ENCODE results near the gene JCAD. TPM values are rescaled to one million over a fixed set of nuclear protein-coding genes. Genes with fewer than 3 reads are reported as not detected.

The JCAD gene
- polyA plus RNA-seq, 1 of the 3 experiments (the other 2 are of a cell fraction), result 19.0 TPM

- TF ChIP-seq RXRA (IDR thresholded peaks at IDR 0.05; ENCODE audit: borderline replicate concordance, low read depth) (no peak), NFIC (IDR thresholded peaks at IDR 0.05; ENCODE audit: borderline replicate concordance) (no peak), POLR2AphosphoS5 (IDR thresholded peaks at IDR 0.05; ENCODE audit: low read depth, low read length) (no peak), PBX3 (IDR thresholded peaks at IDR 0.05) (no peak), ZBTB33 (IDR thresholded peaks at IDR 0.05; ENCODE audit: borderline replicate concordance, low read depth) (no peak), EZH2phosphoT487 (IDR thresholded peaks at IDR 0.05; ENCODE audit: borderline replicate concordance, low read depth) (no peak), FOSL2 (IDR thresholded peaks at IDR 0.05; ENCODE audit: borderline replicate concordance, low read depth) (no peak)
- H3K4me3 ChIP-seq (ENCODE audit: low read depth in 2 of 2, low read length in 1 of 2), result no peak overlapping the region
- peak overlapping the region; percentile 29; the same call in 1 of the 2 replicates for H3K9ac ChIP-seq
- no peaks in the 10 kb centered on the region for H3K27me3 ChIP-seq (ENCODE audit: insufficient read depth)
- ChIA-PET POLR2A (no interaction called here), CTCF (no interaction called here)
- WGBS (ENCODE audit: low lambda C conversion rate), result 86% methylated on average over 8 of the region's 8 CpGs
- H3K9me2 ChIP-seq, result no peaks in the 10 kb centered on the region
- H3K27ac ChIP-seq (ENCODE audit: low read depth in 2 of 2, low read length in 1 of 2), result peak overlapping the region; percentile 25 to 91; a peak in 3 of 4 replicates
- peak overlapping the region; percentile 39 for H3K4me2 ChIP-seq
- H4K20me1 ChIP-seq (ENCODE audit: insufficient read depth), result no peaks in the 10 kb centered on the region
- H3F3A ChIP-seq (replicated peaks; ENCODE audit: insufficient read depth), result peaks cover 37% of the 10 kb centered on the region
- peak overlapping the region; percentile 33; the same call in 1 of the 2 replicates for H2AFZ ChIP-seq (ENCODE audit: low read depth)
- no peaks in the 10 kb centered on the region for H3K9me3 ChIP-seq
- no peak for DNase-seq
- H3K4me1 ChIP-seq (ENCODE audit: control insufficient read depth in 1 of 2, insufficient read depth in 2 of 2, low read depth in 1 of 2, low read length in 1 of 2), result peaks cover 0 to 33% of the 10 kb centered on the region in 2 experiments; a peak in 3 of 4 replicates
- H3K36me3 ChIP-seq (replicated peaks in 1 of 2; ENCODE audit: control insufficient read depth in 1 of 2, insufficient read depth in 2 of 2, low read length in 1 of 2), result no peaks in the 10 kb centered on the region
- peaks cover 26% of the 10 kb centered on the region for H3K79me2 ChIP-seq (ENCODE audit: insufficient read depth)
Measured at GRCh38 chr10:30062582-30062981, 3.2 kb upstream of the JCAD start.

- H3K27ac ChIP-seq (ENCODE audit: low read depth in 2 of 2, low read length in 1 of 2), result peak overlapping the region; percentile 17 to 91; a peak in 3 of 4 replicates
- DNase-seq, result no peak
- H3K4me1 ChIP-seq (ENCODE audit: control insufficient read depth in 1 of 2, insufficient read depth in 2 of 2, low read depth in 1 of 2, low read length in 1 of 2), result peaks cover 0 to 33% of the 10 kb centered on the region in 2 experiments; a peak in 3 of 4 replicates
- TF ChIP-seq IRF3 (IDR thresholded peaks at IDR 0.05; ENCODE audit: low read depth, low read length) (no peak), POLR2AphosphoS5 (IDR thresholded peaks at IDR 0.05; ENCODE audit: low read depth, low read length) (0 out of 2 replicates have a peak, but pooled peaks have one; percentile 36), TEAD4 (IDR thresholded peaks at IDR 0.05; ENCODE audit: borderline replicate concordance, insufficient read depth) (peak; percentile 61; the same call in 1 of the 2 replicates), JUND (IDR thresholded peaks at IDR 0.05) (0 out of 2 replicates have a peak, but pooled peaks have one; percentile 55), EP300 (IDR thresholded peaks at IDR 0.05; ENCODE audit: borderline replicate concordance in 1 of 2, low read depth in 1 of 2, low read length in 1 of 2) (peak in 1 of 2 experiments; percentile 79; a peak in 1 of 4 replicates), CTCF (IDR thresholded peaks at IDR 0.05) (no peak), RXRA (IDR thresholded peaks at IDR 0.05; ENCODE audit: borderline replicate concordance, low read depth) (peak; percentile 45; the same call in 1 of the 2 replicates), MAX (IDR thresholded peaks at IDR 0.05; ENCODE audit: low read depth) (0 out of 2 replicates have a peak, but pooled peaks have one; percentile 11), TCF12 (IDR thresholded peaks at IDR 0.05) (peak; percentile 75), YY1 (IDR thresholded peaks at IDR 0.05; ENCODE audit: low read depth) (peak; percentile 71; the same call in 1 of the 2 replicates), MEF2A (IDR thresholded peaks at IDR 0.05; ENCODE audit: borderline replicate concordance, low read depth) (no peak), PBX3 (IDR thresholded peaks at IDR 0.05) (peak; percentile 86), FOXM1 (IDR thresholded peaks at IDR 0.05; ENCODE audit: low read depth) (0 out of 2 replicates have a peak, but pooled peaks have one; percentile 39), NFIC (IDR thresholded peaks at IDR 0.05; ENCODE audit: borderline replicate concordance) (peak; percentile 61)
- peaks cover 31% of the 10 kb centered on the region for H3K79me2 ChIP-seq (ENCODE audit: insufficient read depth)
- peak overlapping the region; percentile 29; the same call in 1 of the 2 replicates for H3K9ac ChIP-seq
- H3K27me3 ChIP-seq (ENCODE audit: insufficient read depth), result no peaks in the 10 kb centered on the region
- H3K9me3 ChIP-seq, result no peaks in the 10 kb centered on the region
- H3F3A ChIP-seq (replicated peaks; ENCODE audit: insufficient read depth), result peaks cover 42% of the 10 kb centered on the region
- H3K36me3 ChIP-seq (replicated peaks in 1 of 2; ENCODE audit: control insufficient read depth in 1 of 2, insufficient read depth in 2 of 2, low read length in 1 of 2), result no peaks in the 10 kb centered on the region
- POLR2A ChIA-PET, result no interaction called here
- CTCF ChIA-PET, result no interaction called here
- no peaks in the 10 kb centered on the region for H3K9me2 ChIP-seq
- peak overlapping the region; percentile 33; the same call in 1 of the 2 replicates for H2AFZ ChIP-seq (ENCODE audit: low read depth)
- H4K20me1 ChIP-seq (ENCODE audit: insufficient read depth), result no peaks in the 10 kb centered on the region
- 35% methylated on average over 1 of the region's 1 CpG for WGBS (ENCODE audit: low lambda C conversion rate)
- H3K4me2 ChIP-seq, result peak overlapping the region; percentile 39
- H3K4me3 ChIP-seq (ENCODE audit: low read depth in 2 of 2, low read length in 1 of 2), result no peak overlapping the region
Measured at GRCh38 chr10:30062090-30062489, 2.7 kb upstream of the JCAD start.
